Astrocyte of the hippocampus (primary cell): ENCODE measurements around the gene FUT6.
"Not testable (repeated sequence)": the region's sequence is repeated elsewhere in the genome, so short reads cannot be mapped to it uniquely, and the experiment has no call there.

Experiments
- DNase-seq: peaks from one replicate; pipeline ENCODE4 v3.0.0; 2011; ENCODE audit warnings: low read depth, low spot score

Gene FUT6

GRCh38 chr19:5786593-5787408 lies 52.7 kb downstream of the FUT6 start:
- DNase-seq, result no peak

DNA sequence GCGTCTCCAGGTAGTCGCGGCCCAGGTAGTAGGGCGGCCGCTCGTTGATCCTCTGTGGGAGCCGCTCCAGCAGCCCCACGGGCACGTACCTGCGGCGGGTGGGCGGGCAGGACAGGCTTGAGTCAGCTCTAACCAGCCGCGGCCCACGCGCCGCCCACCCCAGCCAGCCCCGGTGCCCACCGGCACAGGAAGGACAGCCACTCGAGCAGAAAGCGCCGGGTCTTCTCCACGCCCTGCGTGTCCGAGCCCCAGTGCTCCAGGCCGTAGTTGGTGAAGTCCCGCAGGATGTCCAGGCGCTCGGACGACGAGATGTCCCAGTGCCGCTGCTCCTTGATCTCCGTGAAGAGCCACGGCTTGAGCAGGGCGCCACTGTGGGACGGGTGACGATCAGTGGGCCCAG lies 54.1 kb downstream of the FUT6 start:
- no peak for DNase-seq

- no peak for DNase-seq
These were observed 54.8 kb downstream of the FUT6 start, which contains the start of gene PRR22 for GRCh38 chr19:5784581-5785147. PRR22 (minus strand) TSS chr19:5784746; CDS start chr19:5784660, 86 bp downstream.

- DNase-seq, result no peak
These were observed 56.3 kb downstream of the FUT6 start for GRCh38 chr19:5782945-5783919.

- no peak for DNase-seq
These were observed 57.2 kb downstream of the FUT6 start for GRCh38 chr19:5782322-5782721.

DNA sequence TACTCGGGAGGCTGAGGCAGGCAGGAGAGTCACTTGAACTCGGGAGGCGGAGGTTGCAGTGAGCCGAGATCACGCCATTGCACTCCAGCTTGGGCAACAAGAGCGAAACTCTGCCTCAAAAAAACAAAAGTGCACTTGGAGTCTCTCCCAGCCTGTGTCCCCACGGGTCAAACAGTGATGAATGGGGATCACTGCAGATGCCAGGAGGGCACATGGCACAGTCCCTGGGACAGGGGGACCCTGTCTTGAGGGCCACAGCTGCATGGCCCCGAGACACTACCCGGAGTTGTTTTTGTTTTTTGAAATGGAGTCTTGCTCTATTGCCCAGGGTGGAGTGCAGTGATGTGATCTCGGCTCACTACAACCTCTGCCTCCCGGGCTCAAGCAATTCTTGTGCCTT lies 58.6 kb downstream of the FUT6 start:
- not testable (repeated sequence) for DNase-seq
